ENCODE data around the gene RAPGEF2.

Gene RAPGEF2

DNA sequence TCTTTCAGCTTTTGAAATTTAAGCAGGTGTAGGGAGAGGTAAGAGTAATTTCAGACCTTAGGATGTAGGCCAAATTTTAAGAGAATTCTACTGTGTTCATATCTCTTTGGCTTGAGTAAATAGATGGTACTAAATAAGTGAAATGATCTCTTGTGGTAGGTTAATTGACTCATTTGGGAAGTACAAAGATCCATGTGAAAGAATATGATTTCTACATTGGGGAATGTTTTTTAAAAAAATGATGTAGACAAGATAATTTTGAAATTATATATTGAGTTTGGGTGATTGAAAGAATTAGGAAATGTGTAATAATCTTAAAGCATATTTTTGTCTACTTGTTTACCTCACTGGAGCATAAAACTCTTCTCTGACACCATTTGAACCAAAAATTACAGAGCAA lies 35.6 kb downstream of the RAPGEF2 start:
- ChIA-PET CTCF (no interaction called here), POLR2A (no interaction called here)
- TF ChIP-seq ZBTB11 (tag by site-specific recombination; conservative IDR thresholded peaks at IDR 0.05; ENCODE audit: low read depth): no peak
- no peak for TF ChIP-seq ZNF623 (tag by site-specific recombination; IDR thresholded peaks at IDR 0.05)
- TF ChIP-seq ZBTB21 (tag by site-specific recombination; IDR thresholded peaks at IDR 0.05): no peak
- TF ChIP-seq, protein P1, sequence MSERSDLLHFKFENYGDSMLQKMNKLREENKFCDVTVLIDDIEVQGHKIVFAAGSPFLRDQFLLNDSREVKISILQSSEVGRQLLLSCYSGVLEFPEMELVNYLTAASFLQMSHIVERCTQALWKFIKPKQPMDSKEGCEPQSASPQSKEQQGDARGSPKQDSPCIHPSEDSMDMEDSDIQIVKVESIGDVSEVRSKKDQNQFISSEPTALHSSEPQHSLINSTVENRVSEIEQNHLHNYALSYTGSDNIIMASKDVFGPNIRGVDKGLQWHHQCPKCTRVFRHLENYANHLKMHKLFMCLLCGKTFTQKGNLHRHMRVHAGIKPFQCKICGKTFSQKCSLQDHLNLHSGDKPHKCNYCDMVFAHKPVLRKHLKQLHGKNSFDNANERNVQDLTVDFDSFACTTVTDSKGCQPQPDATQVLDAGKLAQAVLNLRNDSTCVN (tag by site-specific recombination; optimal IDR thresholded peaks at IDR 0.05): no peak
- TF ChIP-seq ZNF777 (tag by site-specific recombination; IDR thresholded peaks at IDR 0.05; ENCODE audit: borderline replicate concordance): no peak
- no peak for TF ChIP-seq ZNF670 (tag by site-specific recombination; IDR thresholded peaks at IDR 0.05; ENCODE audit: low read depth)
- no peak for TF ChIP-seq KLF17 (tag by site-specific recombination; IDR thresholded peaks at IDR 0.05)
- TF ChIP-seq ZNF76 (tag by site-specific recombination; IDR thresholded peaks at IDR 0.05; ENCODE audit: borderline replicate concordance, low read depth): no peak
- TF ChIP-seq INSM2 (tag by site-specific recombination; IDR thresholded peaks at IDR 0.05): no peak
- TF ChIP-seq ZNF155 (tag by site-specific recombination; IDR thresholded peaks at IDR 0.05): no peak
- no peak for TF ChIP-seq KLF1 (tag by site-specific recombination; IDR thresholded peaks at IDR 0.05)
- TF ChIP-seq BCL11A (tag by site-specific recombination; IDR thresholded peaks at IDR 0.05; ENCODE audit: low read depth): no peak
- no peak overlapping the region for H3K27ac ChIP-seq (ENCODE audit: extremely low read depth, low read depth, low read length)
- H3K4me1 ChIP-seq (ENCODE audit: control insufficient read depth, insufficient read depth, low read length): peaks cover 3% of the 10 kb centered on the region; the same call in 1 of the 2 replicates
- H3K4me3 ChIP-seq (ENCODE audit: low read depth, low read length): no peak overlapping the region
- H3K36me3 ChIP-seq (ENCODE audit: control insufficient read depth in 2 of 2, insufficient read depth in 1 of 2, low read length in 2 of 2): no peaks in the 10 kb centered on the region
- H3K9me3 ChIP-seq (ENCODE audit: control insufficient read depth, insufficient read depth, low read depth, low read length): no peaks in the 10 kb centered on the region

DNA sequence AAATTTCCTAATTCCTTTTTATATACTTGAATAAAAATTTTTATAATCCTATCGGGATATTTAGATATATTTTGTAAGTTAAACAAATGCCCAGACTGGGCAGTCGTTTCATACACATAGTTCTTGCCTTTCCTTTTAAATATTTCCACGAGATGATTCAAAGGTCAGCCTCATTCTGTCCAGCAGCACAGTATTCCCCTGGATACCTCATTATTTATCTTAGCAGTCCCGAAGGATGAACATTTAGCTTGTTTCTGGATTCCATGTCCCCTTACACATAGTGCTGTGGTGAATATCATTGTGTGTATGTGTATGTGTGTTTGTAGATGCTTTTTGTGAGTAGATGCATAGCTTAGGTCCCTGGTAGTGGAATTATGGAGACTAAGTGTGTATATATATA lies 38.3 kb downstream of the RAPGEF2 start:
- Histone ChIP-seq H3K4me1 (ENCODE audit: control insufficient read depth, insufficient read depth, low read length) (peaks cover 9% of the 10 kb centered on the region), H3K9me3 (ENCODE audit: control insufficient read depth, insufficient read depth, low read depth, low read length) (no peaks in the 10 kb centered on the region), H3K4me3 (ENCODE audit: low read depth, low read length) (no peak overlapping the region), H3K27ac (ENCODE audit: extremely low read depth, low read depth, low read length) (no peak overlapping the region), H3K36me3 (ENCODE audit: control insufficient read depth in 2 of 2, insufficient read depth in 1 of 2, low read length in 2 of 2) (no peaks in the 10 kb centered on the region)
- no peak for TF ChIP-seq ZNF561 (tag by site-specific recombination; IDR thresholded peaks at IDR 0.05; ENCODE audit: borderline replicate concordance)
- TF ChIP-seq, protein P2, sequence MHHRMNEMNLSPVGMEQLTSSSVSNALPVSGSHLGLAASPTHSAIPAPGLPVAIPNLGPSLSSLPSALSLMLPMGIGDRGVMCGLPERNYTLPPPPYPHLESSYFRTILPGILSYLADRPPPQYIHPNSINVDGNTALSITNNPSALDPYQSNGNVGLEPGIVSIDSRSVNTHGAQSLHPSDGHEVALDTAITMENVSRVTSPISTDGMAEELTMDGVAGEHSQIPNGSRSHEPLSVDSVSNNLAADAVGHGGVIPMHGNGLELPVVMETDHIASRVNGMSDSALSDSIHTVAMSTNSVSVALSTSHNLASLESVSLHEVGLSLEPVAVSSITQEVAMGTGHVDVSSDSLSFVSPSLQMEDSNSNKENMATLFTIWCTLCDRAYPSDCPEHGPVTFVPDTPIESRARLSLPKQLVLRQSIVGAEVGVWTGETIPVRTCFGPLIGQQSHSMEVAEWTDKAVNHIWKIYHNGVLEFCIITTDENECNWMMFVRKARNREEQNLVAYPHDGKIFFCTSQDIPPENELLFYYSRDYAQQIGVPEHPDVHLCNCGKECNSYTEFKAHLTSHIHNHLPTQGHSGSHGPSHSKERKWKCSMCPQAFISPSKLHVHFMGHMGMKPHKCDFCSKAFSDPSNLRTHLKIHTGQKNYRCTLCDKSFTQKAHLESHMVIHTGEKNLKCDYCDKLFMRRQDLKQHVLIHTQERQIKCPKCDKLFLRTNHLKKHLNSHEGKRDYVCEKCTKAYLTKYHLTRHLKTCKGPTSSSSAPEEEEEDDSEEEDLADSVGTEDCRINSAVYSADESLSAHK (tag by site-specific recombination; IDR thresholded peaks at IDR 0.05): no peak
- TF ChIP-seq ZNF658 (tag by site-specific recombination; IDR thresholded peaks at IDR 0.05): no peak
- TF ChIP-seq, protein P3, sequence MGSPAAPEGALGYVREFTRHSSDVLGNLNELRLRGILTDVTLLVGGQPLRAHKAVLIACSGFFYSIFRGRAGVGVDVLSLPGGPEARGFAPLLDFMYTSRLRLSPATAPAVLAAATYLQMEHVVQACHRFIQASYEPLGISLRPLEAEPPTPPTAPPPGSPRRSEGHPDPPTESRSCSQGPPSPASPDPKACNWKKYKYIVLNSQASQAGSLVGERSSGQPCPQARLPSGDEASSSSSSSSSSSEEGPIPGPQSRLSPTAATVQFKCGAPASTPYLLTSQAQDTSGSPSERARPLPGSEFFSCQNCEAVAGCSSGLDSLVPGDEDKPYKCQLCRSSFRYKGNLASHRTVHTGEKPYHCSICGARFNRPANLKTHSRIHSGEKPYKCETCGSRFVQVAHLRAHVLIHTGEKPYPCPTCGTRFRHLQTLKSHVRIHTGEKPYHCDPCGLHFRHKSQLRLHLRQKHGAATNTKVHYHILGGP (tag by site-specific recombination; IDR thresholded peaks at IDR 0.05): no peak
- TF ChIP-seq ZNF311 (tag by site-specific recombination; IDR thresholded peaks at IDR 0.05; ENCODE audit: borderline replicate concordance): no peak
- no peak for TF ChIP-seq YY1 (tag by site-specific recombination; IDR thresholded peaks at IDR 0.05)
- POLR2A ChIA-PET: no interaction called here
- CTCF ChIA-PET: no interaction called here

All from HEK293 (cell line).